HepG2 (cell line): ENCODE results near the gene EFNA3. TPM values are rescaled to one million over a fixed set of nuclear protein-coding genes. Genes with fewer than 3 reads are reported as not detected.

Experiments used
- EP300 ChIP-seq, 3 experiments: sonication (generic) in 1 of 3; formaldehyde crosslinking in 1 of 3; IDR thresholded peaks; 2 replicates each; pipeline versions ENCODE4 v1.5.1 to v1.6.1; 2011 to 2020; ENCODE audit warnings: low read depth in 2 of 3, low read length in 2 of 3, borderline replicate concordance in 1 of 3, improper control_type of control experiment in 1 of 3, mild to moderate bottlenecking in 1 of 3, missing genetic modification reagents in 1 of 3, moderate library complexity in 1 of 3
- GPN1 ChIP-seq: sonication (generic); formaldehyde crosslinking; IDR thresholded peaks from 2 replicates; pipeline ENCODE4 v1.5.1; 2020; ENCODE audit warnings: missing genetic modification reagents, borderline replicate concordance
- HIC2 ChIP-seq: sonication (generic); formaldehyde crosslinking; IDR thresholded peaks from 2 replicates; pipeline ENCODE4 v1.9.0; 2022; ENCODE audit warnings: low read depth, missing genetic modification reagents
- MEIS1 ChIP-seq: sonication (generic); formaldehyde crosslinking; IDR thresholded peaks from 2 replicates; pipeline ENCODE4 v1.9.0; 2021; ENCODE audit warnings: mild to moderate bottlenecking, missing genetic modification reagents, moderate library complexity, borderline replicate concordance
- NCOR1 ChIP-seq: fragments of 200-600 bp; sonication (generic); IDR thresholded peaks from 2 replicates; pipeline ENCODE4 v1.7.0; 2017; ENCODE audit warnings: antibody characterized with exemption, low read length, borderline replicate concordance
- NFATC3 ChIP-seq: sonication (generic); formaldehyde crosslinking; IDR thresholded peaks from 2 replicates; pipeline ENCODE4 v1.5.1; 2020; ENCODE audit warnings: mild to moderate bottlenecking, missing genetic modification reagents
- PHF20 ChIP-seq: sonication (generic); formaldehyde crosslinking; IDR thresholded peaks from 2 replicates; pipeline ENCODE4 v1.5.0; 2020; ENCODE audit warnings: mild to moderate bottlenecking, missing genetic modification reagents
- SMAD1 ChIP-seq: sonication (generic); formaldehyde crosslinking; IDR thresholded peaks from 2 replicates; pipeline ENCODE4 v1.4.0; 2020; ENCODE audit warnings: missing genetic modification reagents, low read depth, mild to moderate bottlenecking, borderline replicate concordance
- TOE1 ChIP-seq: sonication (generic); formaldehyde crosslinking; IDR thresholded peaks from 2 replicates; pipeline ENCODE4 v1.4.0; 2020; ENCODE audit warnings: mild to moderate bottlenecking, missing genetic modification reagents
- ZNF331 ChIP-seq: sonication (generic); formaldehyde crosslinking; IDR thresholded peaks from 2 replicates; pipeline ENCODE4 v1.4.0; 2020; ENCODE audit warnings: missing genetic modification reagents
- ZNF44 ChIP-seq: sonication (generic); formaldehyde crosslinking; IDR thresholded peaks from 2 replicates; pipeline ENCODE4 v1.5.1; 2020; ENCODE audit warnings: mild to moderate bottlenecking, missing genetic modification reagents
- ZNF543 ChIP-seq: sonication (generic); formaldehyde crosslinking; IDR thresholded peaks from 2 replicates; pipeline ENCODE4 v1.4.0; 2020; ENCODE audit warnings: mild to moderate bottlenecking, missing genetic modification reagents
- ZNF570 ChIP-seq: sonication (generic); formaldehyde crosslinking; IDR thresholded peaks from 2 replicates; pipeline ENCODE4 v1.4.0; 2020; ENCODE audit warnings: mild to moderate bottlenecking, missing genetic modification reagents, borderline replicate concordance
- ZNF574 ChIP-seq: sonication (generic); formaldehyde crosslinking; IDR thresholded peaks from 2 replicates; pipeline ENCODE4 v1.4.0; 2020; ENCODE audit warnings: missing genetic modification reagents
- ZNF749 ChIP-seq: sonication (generic); formaldehyde crosslinking; IDR thresholded peaks from 2 replicates; pipeline ENCODE4 v1.8.0; 2022; ENCODE audit warnings: mild to moderate bottlenecking, missing genetic modification reagents, moderate library complexity, borderline replicate concordance
- ZNF891 ChIP-seq: sonication (generic); formaldehyde crosslinking; IDR thresholded peaks from 2 replicates; pipeline ENCODE4 v1.5.0; 2020; ENCODE audit warnings: mild to moderate bottlenecking, missing genetic modification reagents
- polyA plus RNA-seq, 8 experiments: library from polyadenylated mRNA; depleted of rRNA in 3 of 8; stranded (reverse) in 7 of 8; unstranded in 1 of 8; fragments of >200 nt; fragmentation: Illumina TruSeq in 4 of 8; extraction: Trizol in 4 of 8; gene quantifications; 2 replicates each; pipeline versions ENCODE4 v1.2.1 to v1.2.3, GENCODE V29; 2011 to 2016; ENCODE audit warnings: low read depth in 4 of 8, missing spikeins in 1 of 8, mixed read lengths in 1 of 8; ENCODE audit not compliant: insufficient read depth in 1 of 8
- total RNA-seq, 5 experiments: library from RNA; depleted of rRNA; stranded (reverse); fragments of >200 nt; fragmentation: Illumina TruSeq; extraction: Trizol; gene quantifications; 2 replicates each; pipeline ENCODE4 v1.2.3, GENCODE V29; 2016; ENCODE audit warnings: low read depth in 1 of 5
- TF ChIP-seq, protein P1 (sequence below): sonication (generic); formaldehyde crosslinking; IDR thresholded peaks from 2 replicates; pipeline ENCODE4 v1.8.1; 2022; ENCODE audit warnings: low read depth, mild to moderate bottlenecking, missing genetic modification reagents

EFNA3 gene
- total and polyA plus RNA-seq, 2 of the 13 experiments (the other 11 are each of a cell fraction or from before 2014, with no cell fraction given): 1.0 to 5.7 TPM

DNA sequence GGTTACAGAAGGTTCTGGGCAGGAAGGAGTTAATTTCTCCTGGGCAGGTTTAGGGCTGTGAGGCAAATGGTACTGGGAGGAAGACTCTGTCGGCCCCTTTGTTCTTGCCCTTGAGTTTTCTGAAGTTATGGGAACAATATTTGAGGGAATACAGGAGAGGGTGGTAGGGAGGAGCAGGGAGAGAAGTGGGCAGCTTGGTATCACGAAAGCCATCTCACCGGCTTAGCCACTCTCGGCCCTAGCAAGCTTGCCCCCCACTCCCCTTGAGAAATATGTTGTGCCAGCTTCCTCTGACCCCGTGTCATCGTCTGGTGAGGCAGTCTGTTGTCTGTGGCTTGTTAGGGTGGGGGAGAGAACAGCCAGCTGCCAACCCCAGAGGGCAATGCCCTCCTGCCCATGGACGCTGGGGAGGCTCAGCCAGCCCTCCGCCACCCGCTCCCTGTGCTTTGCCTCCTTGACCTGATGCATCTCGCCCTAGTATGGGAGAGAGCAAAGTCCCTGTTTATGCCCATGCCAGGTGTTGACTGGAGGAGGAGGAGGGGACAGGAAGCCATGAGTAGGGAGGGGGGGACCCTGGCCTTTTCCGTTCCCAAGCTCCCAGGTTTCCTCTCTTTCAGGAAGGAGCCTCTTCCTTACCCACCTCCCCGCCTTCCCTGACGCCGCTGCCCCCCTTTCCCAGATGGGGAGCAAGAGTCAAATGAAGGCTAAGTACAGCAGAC is 50.3 kb downstream of the EFNA3 start (continued):
- TF ChIP-seq NFATC3 (CRISPR knock-in tag) (peak; percentile 46; the same call in 1 of the 2 replicates), MEIS1 (CRISPR knock-in tag) (no peak; the same call in 1 of the 2 replicates), ZNF331 (CRISPR knock-in tag) (peak; percentile 48; the same call in 1 of the 2 replicates), SMAD1 (no peak), ZNF574 (CRISPR knock-in tag) (peak; percentile 77), ZNF749 (CRISPR knock-in tag) (peak; percentile 89), ZNF570 (CRISPR knock-in tag) (no peak), ZNF44 (CRISPR knock-in tag) (no peak), HIC2 (CRISPR knock-in tag) (peak; percentile 99), TOE1 (CRISPR knock-in tag) (no peak), EP300 (IDR thresholded peaks at IDR 0.05; ENCODE audit: low read depth in 2 of 2, low read length in 2 of 2) (peak in 1 of 2 experiments; percentile 80; a peak in 2 of 4 replicates), EP300 (CRISPR knock-in tag; IDR thresholded peaks at IDR 0.05; ENCODE audit: borderline replicate concordance) (peak; percentile 83), GPN1 (no peak), ZNF891 (no peak), ZNF543 (CRISPR knock-in tag) (0 out of 2 replicates have a peak, but pooled peaks have one; percentile 33), PHF20 (CRISPR knock-in tag) (no peak), NCOR1 (peak; percentile 75)
- TF ChIP-seq, protein P1, sequence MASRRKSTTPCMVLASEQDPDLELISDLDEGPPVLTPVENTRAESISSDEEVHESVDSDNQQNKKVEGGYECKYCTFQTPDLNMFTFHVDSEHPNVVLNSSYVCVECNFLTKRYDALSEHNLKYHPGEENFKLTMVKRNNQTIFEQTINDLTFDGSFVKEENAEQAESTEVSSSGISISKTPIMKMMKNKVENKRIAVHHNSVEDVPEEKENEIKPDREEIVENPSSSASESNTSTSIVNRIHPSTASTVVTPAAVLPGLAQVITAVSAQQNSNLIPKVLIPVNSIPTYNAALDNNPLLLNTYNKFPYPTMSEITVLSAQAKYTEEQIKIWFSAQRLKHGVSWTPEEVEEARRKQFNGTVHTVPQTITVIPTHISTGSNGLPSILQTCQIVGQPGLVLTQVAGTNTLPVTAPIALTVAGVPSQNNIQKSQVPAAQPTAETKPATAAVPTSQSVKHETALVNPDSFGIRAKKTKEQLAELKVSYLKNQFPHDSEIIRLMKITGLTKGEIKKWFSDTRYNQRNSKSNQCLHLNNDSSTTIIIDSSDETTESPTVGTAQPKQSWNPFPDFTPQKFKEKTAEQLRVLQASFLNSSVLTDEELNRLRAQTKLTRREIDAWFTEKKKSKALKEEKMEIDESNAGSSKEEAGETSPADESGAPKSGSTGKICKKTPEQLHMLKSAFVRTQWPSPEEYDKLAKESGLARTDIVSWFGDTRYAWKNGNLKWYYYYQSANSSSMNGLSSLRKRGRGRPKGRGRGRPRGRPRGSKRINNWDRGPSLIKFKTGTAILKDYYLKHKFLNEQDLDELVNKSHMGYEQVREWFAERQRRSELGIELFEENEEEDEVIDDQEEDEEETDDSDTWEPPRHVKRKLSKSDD (CRISPR knock-in tag): 0 out of 2 replicates have a peak, but pooled peaks have one; percentile 45
